Left ventricle myocardium inferior (tissue), 1 donor: ENCODE data around the gene GALNT16. TPM values are rescaled to one million over a fixed set of nuclear protein-coding genes. Genes with fewer than 3 reads are reported as not detected.

ENCODE experiments used
- DNase-seq: peaks from one replicate; pipeline ENCODE4 v3.0.0-alpha.2; 2020
- H3K27ac ChIP-seq: fragments of 200-600 bp; replicated peaks from 2 replicates; pipeline ENCODE4 v1.8.0; 2021
- H3K27me3 ChIP-seq: fragments of 200-600 bp; 2 replicates; pipeline ENCODE4 v1.8.0; 2021; ENCODE audit warnings: low read depth
- H3K36me3 ChIP-seq: fragments of 200-600 bp; 2 replicates; pipeline ENCODE4 v1.8.0; 2021
- H3K4me1 ChIP-seq: fragments of 200-600 bp; 2 replicates; pipeline ENCODE4 v1.8.0; 2021
- H3K4me3 ChIP-seq: fragments of 200-600 bp; 2 replicates; pipeline ENCODE4 v1.8.0; 2021; ENCODE audit warnings: mild to moderate bottlenecking, moderate library complexity
- H3K9me3 ChIP-seq: fragments of 200-600 bp; replicated peaks from 2 replicates; pipeline ENCODE4 v1.8.0; 2021
- CTCF ChIP-seq: fragments of 200-600 bp; IDR thresholded peaks from 2 replicates; pipeline ENCODE4 v1.8.0; 2021; ENCODE audit warnings: antibody characterized with exemption, mild to moderate bottlenecking, borderline replicate concordance
- intact Hi-C: fragments of 100-400 bp; cut with micrococcal nuclease; formaldehyde crosslinking; loops from one replicate; pipeline ENCODE4 v1.11.0; 2022
- total RNA-seq: library from RNA; stranded (reverse); fragmentation: NEBNext Ultra II Directional; extraction: Animal tissue kit (Norgen Biotek cat#: 25700); gene quantifications from one replicate; pipeline ENCODE4 v1.2.1, GENCODE V29; 2021
- donor health status: DM: no; HTN: yes; CAD: no; lungs with severe emphysema.

GALNT16 gene
- total RNA-seq, 1 donor from 2014 or later: 70.5 TPM

- TF ChIP-seq CTCF: no peak
- intact Hi-C loops: no loop called here
- H3K27me3 ChIP-seq: peaks cover 39% of the 10 kb centered on the region
- no peaks in the 10 kb centered on the region for H3K36me3 ChIP-seq
- no peaks in the 10 kb centered on the region for H3K9me3 ChIP-seq
- H3K4me3 ChIP-seq: peak overlapping the region; percentile 12
- H3K4me1 ChIP-seq: peaks cover 96% of the 10 kb centered on the region
- peak; percentile 62 for DNase-seq
- H3K27ac ChIP-seq: peak overlapping the region; percentile 91
Measured at GRCh38 chr14:69263364-69263763, 3.4 kb downstream of the GALNT16 start.

GRCh38 chr14:69263771-69264170 lies 3.8 kb downstream of the GALNT16 start:
- H3K36me3 ChIP-seq: no peaks in the 10 kb centered on the region
- H3K4me1 ChIP-seq: peaks cover 100% of the 10 kb centered on the region
- H3K4me3 ChIP-seq: peak overlapping the region; percentile 12
- H3K27me3 ChIP-seq: peaks cover 36% of the 10 kb centered on the region
- peak overlapping the region; percentile 91 for H3K27ac ChIP-seq
- TF ChIP-seq CTCF: no peak
- H3K9me3 ChIP-seq: no peaks in the 10 kb centered on the region
- peak; percentile 46 for DNase-seq
- intact Hi-C loops: no loop called here

GRCh38 chr14:69266572-69267345 lies 6.8 kb downstream of the GALNT16 start:
- H3K27me3 ChIP-seq: peaks cover 7% of the 10 kb centered on the region
- no peak for TF ChIP-seq CTCF
- peak overlapping the region; percentile 60 for H3K27ac ChIP-seq
- no peaks in the 10 kb centered on the region for H3K36me3 ChIP-seq
- H3K4me1 ChIP-seq: peaks cover 100% of the 10 kb centered on the region
- H3K4me3 ChIP-seq: no peak overlapping the region
- intact Hi-C loops: no loop called here
- no peaks in the 10 kb centered on the region for H3K9me3 ChIP-seq
- no peak for DNase-seq

- intact Hi-C loops: no loop called here
- H3K4me1 ChIP-seq: peaks cover 100% of the 10 kb centered on the region
- H3K4me3 ChIP-seq: no peak overlapping the region
- no peak for TF ChIP-seq CTCF
- H3K27ac ChIP-seq: peak overlapping the region; percentile 60
- no peaks in the 10 kb centered on the region for H3K27me3 ChIP-seq
- H3K36me3 ChIP-seq: no peaks in the 10 kb centered on the region
- no peaks in the 10 kb centered on the region for H3K9me3 ChIP-seq
- no peak for DNase-seq
Measured at GRCh38 chr14:69267492-69267891, 7.5 kb downstream of the GALNT16 start.

- TF ChIP-seq CTCF: no peak
- Histone ChIP-seq H3K27ac (peak overlapping the region; percentile 60), H3K27me3 (no peaks in the 10 kb centered on the region), H3K9me3 (no peaks in the 10 kb centered on the region), H3K36me3 (no peaks in the 10 kb centered on the region), H3K4me3 (peak overlapping the region; percentile 13), H3K4me1 (peaks cover 100% of the 10 kb centered on the region)
- intact Hi-C loops: no loop called here
- no peak for DNase-seq
Measured at GRCh38 chr14:69268223-69268622, 8.3 kb downstream of the GALNT16 start.
